Activated naive CD8-positive, alpha-beta T cell (primary cell): Measurements from ENCODE around the gene RFTN1.

Experiments used
- H3K27ac Mint-ChIP-seq: one replicate; pipeline ENCODE4 v1.8.0; 2021; ENCODE audit warnings: mixed read lengths
- H3K27me3 Mint-ChIP-seq: one replicate; pipeline ENCODE4 v1.8.0; 2021; ENCODE audit warnings: mixed read lengths
- H3K36me3 Mint-ChIP-seq: one replicate; pipeline ENCODE4 v1.8.0; 2021; ENCODE audit warnings: mixed read lengths
- H3K4me1 Mint-ChIP-seq: one replicate; pipeline ENCODE4 v1.8.0; 2021; ENCODE audit warnings: low read depth, mixed read lengths
- H3K4me3 Mint-ChIP-seq: one replicate; pipeline ENCODE4 v1.8.0; 2021; ENCODE audit warnings: mild to moderate bottlenecking, mixed read lengths
- H3K9me3 Mint-ChIP-seq: one replicate; pipeline ENCODE4 v1.8.0; 2021; ENCODE audit warnings: low read depth, mixed read lengths

Gene RFTN1

GRCh38 chr3:16515885-16516420, 2.5 kb upstream of the RFTN1 start:
- peaks cover 6% of the 10 kb centered on the region for H3K9me3 Mint-ChIP-seq
- H3K4me3 Mint-ChIP-seq = no peak overlapping the region
- H3K27ac Mint-ChIP-seq = no peak overlapping the region
- peaks cover 53% of the 10 kb centered on the region for H3K4me1 Mint-ChIP-seq
- no peaks in the 10 kb centered on the region for H3K36me3 Mint-ChIP-seq
- H3K27me3 Mint-ChIP-seq = no peaks in the 10 kb centered on the region

DNA sequence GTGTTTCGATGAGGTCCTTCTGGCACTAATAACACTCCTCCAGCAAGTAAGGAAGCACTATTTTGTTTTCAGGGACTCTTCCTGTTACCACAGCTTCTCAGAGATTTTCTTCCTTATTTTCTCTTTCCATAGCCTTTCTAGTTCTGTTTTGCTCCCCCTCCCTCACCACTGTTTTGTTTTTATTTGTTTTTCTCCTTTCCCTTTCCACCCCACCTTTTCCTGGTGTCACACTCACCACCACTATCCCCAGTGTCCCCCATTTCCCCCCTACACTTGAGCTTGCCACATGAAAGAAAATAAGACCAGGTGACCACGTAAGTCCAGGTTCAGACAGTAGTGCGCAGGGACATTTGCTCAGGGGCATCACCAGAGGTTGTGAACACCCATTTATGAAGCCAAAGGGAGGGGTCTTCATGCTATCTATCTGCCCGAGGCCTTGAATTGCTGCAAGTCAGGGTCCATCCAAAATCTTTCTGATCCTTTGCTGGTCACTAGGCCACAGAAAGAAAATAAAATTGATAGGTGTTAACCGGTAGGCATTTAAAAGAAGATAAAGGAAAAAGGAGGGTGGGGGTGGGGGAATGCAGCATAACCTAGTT, 1.4 kb upstream of the RFTN1 start:
- Mint-ChIP-seq H3K4me1 (peaks cover 58% of the 10 kb centered on the region), H3K4me3 (peak overlapping the region; percentile 86), H3K27ac (no peak overlapping the region), H3K9me3 (peaks cover 6% of the 10 kb centered on the region), H3K27me3 (no peaks in the 10 kb centered on the region), H3K36me3 (no peaks in the 10 kb centered on the region)

DNA sequence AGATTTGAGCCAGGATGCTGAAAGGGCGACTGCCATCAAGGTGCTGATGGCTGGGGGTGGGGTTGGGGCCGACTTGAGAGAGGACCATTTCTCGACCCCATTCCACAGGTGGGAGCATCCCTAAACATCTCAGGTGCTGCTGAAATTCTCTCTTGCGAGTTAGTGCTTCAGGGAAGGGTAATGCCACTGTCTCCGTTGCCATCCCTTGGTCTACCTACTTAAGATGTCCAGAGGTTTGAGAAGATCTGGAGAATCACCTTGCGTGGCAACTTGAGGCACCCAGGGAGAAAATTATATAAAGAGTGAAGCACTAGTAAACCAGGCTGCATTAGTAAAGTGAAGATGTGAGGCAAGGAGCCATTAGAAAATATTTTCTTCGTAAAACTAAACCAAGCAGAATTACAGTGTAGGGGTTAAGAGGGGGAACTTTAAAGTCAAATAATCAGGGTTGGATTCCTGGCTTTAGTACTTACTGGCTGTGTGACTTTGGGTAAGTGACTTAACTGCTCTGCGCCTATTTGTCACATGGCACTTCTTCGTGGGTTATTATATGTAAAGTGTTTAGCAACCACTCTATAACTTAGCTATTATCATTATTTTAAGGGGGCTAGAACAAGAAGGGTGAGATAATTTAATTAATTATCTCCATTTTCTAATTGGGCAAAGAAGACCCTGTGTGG, 662 bp upstream of the RFTN1 start:
- peak overlapping the region; percentile 86 for H3K4me3 Mint-ChIP-seq
- H3K9me3 Mint-ChIP-seq = peaks cover 6% of the 10 kb centered on the region
- H3K4me1 Mint-ChIP-seq = peaks cover 64% of the 10 kb centered on the region
- peak overlapping the region; percentile 85 for H3K27ac Mint-ChIP-seq
- H3K27me3 Mint-ChIP-seq = no peaks in the 10 kb centered on the region
- H3K36me3 Mint-ChIP-seq = no peaks in the 10 kb centered on the region

DNA sequence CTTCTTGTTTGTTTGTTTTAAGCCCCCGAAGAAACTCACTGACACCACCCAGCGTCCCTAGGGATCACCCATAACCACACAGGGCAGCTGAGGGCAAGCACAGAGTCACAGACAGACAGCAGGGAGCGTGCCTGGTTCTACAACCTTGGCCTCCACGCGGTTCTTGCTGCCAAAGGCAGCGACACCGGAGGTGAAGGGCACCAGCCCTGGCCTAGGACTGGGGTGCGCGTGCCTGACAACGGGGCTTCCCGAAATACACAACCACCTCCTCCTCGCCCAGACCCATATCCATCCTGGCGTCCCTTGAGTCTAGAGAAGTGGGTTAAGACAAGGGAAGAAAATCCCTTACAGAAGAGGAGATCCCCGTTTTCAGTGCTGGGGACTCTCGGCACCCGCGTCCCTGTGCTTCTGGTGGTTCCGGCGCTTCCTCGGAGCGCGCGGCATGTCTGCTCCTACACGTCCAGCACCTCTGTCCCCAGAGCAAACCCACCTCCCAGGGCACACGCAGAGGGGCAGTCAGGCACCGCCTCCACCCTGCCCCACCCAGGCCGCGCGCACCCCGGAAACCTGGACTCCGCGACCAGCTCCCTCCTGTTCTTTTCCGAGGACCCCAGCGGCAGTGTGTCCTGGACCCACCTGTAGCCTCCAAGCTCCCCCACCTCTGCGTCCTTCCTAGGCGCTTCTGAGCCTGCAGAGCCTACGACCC, 911 bp downstream of the RFTN1 start:
- H3K4me3 Mint-ChIP-seq = peak overlapping the region; percentile 97
- no peaks in the 10 kb centered on the region for H3K27me3 Mint-ChIP-seq
- no peaks in the 10 kb centered on the region for H3K36me3 Mint-ChIP-seq
- H3K27ac Mint-ChIP-seq = peak overlapping the region; percentile 99
- H3K9me3 Mint-ChIP-seq = no peaks in the 10 kb centered on the region
- peaks cover 77% of the 10 kb centered on the region for H3K4me1 Mint-ChIP-seq

DNA sequence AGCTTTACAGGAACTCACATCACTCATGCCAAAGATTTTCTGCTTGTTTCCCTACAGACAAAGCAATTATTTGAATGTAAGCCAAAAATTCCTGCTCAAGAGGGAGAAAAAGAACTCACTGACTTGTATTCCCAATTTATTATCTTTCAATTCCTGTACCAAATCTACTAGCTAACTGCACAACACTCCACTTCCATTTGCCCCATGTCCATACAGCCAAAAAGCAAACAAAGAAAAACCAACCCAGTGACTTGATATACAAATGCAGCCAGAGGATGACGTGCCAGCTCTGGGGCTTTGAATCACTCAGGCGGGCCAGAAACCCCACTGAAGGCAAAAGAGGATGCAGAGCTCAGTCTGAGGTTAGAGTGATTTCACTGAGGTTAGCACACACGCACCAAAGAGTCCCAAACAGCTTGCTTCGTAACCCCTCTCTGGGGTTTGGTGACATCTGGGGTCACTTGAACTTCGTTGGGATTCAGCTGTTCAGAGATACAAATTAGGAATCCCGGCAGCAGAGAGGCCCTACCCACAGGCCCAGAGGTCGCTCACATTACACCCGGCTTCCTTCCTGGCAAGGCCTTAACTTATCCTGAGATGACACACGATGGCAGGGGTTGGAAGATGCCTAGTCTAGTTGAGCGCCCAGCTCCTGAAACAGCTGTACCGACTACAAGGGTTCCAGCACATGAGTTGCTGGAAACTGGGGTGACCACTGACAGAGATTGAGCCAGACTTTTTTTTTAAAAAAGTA, 1.6 kb downstream of the RFTN1 start:
- Mint-ChIP-seq H3K4me1 (peaks cover 84% of the 10 kb centered on the region), H3K4me3 (peak overlapping the region; percentile 97), H3K27me3 (no peaks in the 10 kb centered on the region), H3K36me3 (no peaks in the 10 kb centered on the region), H3K9me3 (no peaks in the 10 kb centered on the region), H3K27ac (peak overlapping the region; percentile 99)

GRCh38 chr3:16510620-16511319, 2.7 kb downstream of the RFTN1 start:
- Mint-ChIP-seq H3K9me3 (no peaks in the 10 kb centered on the region), H3K4me1 (peaks cover 79% of the 10 kb centered on the region), H3K27ac (peak overlapping the region; percentile 99), H3K27me3 (no peaks in the 10 kb centered on the region), H3K4me3 (peak overlapping the region; percentile 97), H3K36me3 (peaks cover 2% of the 10 kb centered on the region)

GRCh38 chr3:16509721-16510619, 3.5 kb downstream of the RFTN1 start:
- Mint-ChIP-seq H3K27ac (peak overlapping the region; percentile 99), H3K27me3 (no peaks in the 10 kb centered on the region), H3K4me1 (peaks cover 77% of the 10 kb centered on the region), H3K9me3 (no peaks in the 10 kb centered on the region), H3K4me3 (peak overlapping the region; percentile 56), H3K36me3 (peaks cover 6% of the 10 kb centered on the region)

- peak overlapping the region; percentile 40 for H3K4me3 Mint-ChIP-seq
- no peaks in the 10 kb centered on the region for H3K9me3 Mint-ChIP-seq
- no peaks in the 10 kb centered on the region for H3K27me3 Mint-ChIP-seq
- peaks cover 10% of the 10 kb centered on the region for H3K36me3 Mint-ChIP-seq
- peak overlapping the region; percentile 59 for H3K27ac Mint-ChIP-seq
- H3K4me1 Mint-ChIP-seq = peaks cover 77% of the 10 kb centered on the region
Observed at GRCh38 chr3:16508591-16508995, 4.9 kb downstream of the RFTN1 start.

GRCh38 chr3:16508243-16508578, 5.3 kb downstream of the RFTN1 start:
- no peaks in the 10 kb centered on the region for H3K9me3 Mint-ChIP-seq
- H3K4me1 Mint-ChIP-seq = peaks cover 79% of the 10 kb centered on the region
- H3K36me3 Mint-ChIP-seq = peaks cover 10% of the 10 kb centered on the region
- H3K4me3 Mint-ChIP-seq = peak overlapping the region; percentile 40
- no peaks in the 10 kb centered on the region for H3K27me3 Mint-ChIP-seq
- H3K27ac Mint-ChIP-seq = peak overlapping the region; percentile 59

GRCh38 chr3:16507578-16508242, 5.8 kb downstream of the RFTN1 start:
- H3K4me3 Mint-ChIP-seq = peak overlapping the region; percentile 1
- no peaks in the 10 kb centered on the region for H3K27me3 Mint-ChIP-seq
- H3K4me1 Mint-ChIP-seq = peaks cover 79% of the 10 kb centered on the region
- no peaks in the 10 kb centered on the region for H3K9me3 Mint-ChIP-seq
- H3K27ac Mint-ChIP-seq = peak overlapping the region; percentile 0
- peaks cover 10% of the 10 kb centered on the region for H3K36me3 Mint-ChIP-seq

DNA sequence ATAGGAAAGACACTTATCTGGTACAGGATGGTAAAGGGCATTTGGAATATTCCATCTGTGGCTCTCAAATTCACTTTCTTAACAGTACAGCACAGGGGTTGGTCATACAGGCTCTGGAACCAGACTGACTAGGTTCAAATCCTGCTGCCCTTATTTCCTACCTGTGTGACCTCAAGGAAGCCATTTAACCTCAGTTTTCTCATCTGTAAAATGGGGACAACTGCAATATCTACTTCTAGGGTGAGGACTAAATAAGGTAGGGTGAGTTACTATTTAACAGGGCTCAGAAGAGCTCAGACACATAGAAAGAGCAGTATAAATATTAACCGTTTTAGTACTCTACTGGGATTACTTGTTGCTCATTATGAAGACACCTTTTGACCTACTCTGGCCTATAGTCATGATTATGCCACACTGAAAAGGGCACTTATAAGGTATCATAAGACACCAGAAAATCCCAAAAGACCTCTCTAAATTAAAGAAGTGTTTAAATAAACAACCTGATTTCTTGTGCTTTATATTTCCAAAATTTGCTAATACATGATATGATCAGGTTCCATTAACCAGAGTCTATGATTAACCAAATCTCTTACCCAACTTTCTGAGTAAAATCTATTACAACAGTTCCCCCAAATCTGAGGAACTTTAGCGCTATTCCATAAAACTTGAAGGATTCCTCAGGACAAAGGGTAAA, 6.5 kb downstream of the RFTN1 start:
- Mint-ChIP-seq H3K27me3 (no peaks in the 10 kb centered on the region), H3K9me3 (no peaks in the 10 kb centered on the region), H3K4me1 (peaks cover 81% of the 10 kb centered on the region), H3K36me3 (peaks cover 10% of the 10 kb centered on the region), H3K27ac (peak overlapping the region; percentile 0), H3K4me3 (no peak overlapping the region)

DNA sequence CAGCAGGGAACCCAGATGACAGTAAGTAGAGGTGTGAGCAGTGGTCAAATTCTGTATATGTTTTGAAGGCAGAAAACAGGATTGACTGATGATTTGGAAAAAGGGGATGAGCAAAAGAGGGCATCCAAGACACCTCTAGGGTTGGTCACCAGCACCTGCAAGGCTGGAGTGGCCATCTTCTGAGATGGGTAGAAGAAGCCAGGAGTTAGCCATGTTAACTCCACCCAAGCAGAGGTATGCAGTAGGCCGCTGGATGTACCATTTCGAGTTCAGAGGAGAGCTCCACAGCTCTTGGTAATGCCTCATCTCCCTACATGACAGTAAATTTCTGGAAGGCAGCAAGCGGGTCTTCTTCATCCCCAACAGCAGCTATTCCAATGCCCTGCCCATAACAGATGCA, 7.0 kb downstream of the RFTN1 start:
- Mint-ChIP-seq H3K27me3 (no peaks in the 10 kb centered on the region), H3K4me1 (peaks cover 79% of the 10 kb centered on the region), H3K36me3 (peaks cover 10% of the 10 kb centered on the region), H3K9me3 (no peaks in the 10 kb centered on the region), H3K27ac (no peak overlapping the region), H3K4me3 (no peak overlapping the region)

GRCh38 chr3:16504692-16505091, 8.8 kb downstream of the RFTN1 start:
- Mint-ChIP-seq H3K4me1 (peaks cover 72% of the 10 kb centered on the region), H3K4me3 (no peak overlapping the region), H3K36me3 (peaks cover 20% of the 10 kb centered on the region), H3K27ac (no peak overlapping the region), H3K27me3 (no peaks in the 10 kb centered on the region), H3K9me3 (no peaks in the 10 kb centered on the region)
